ENCODE data around the gene SNTB2.
"Not testable (repeated sequence)": the region's sequence is repeated elsewhere in the genome, so short reads cannot be mapped to it uniquely, and the experiment has no call there.

The SNTB2 gene

DNA sequence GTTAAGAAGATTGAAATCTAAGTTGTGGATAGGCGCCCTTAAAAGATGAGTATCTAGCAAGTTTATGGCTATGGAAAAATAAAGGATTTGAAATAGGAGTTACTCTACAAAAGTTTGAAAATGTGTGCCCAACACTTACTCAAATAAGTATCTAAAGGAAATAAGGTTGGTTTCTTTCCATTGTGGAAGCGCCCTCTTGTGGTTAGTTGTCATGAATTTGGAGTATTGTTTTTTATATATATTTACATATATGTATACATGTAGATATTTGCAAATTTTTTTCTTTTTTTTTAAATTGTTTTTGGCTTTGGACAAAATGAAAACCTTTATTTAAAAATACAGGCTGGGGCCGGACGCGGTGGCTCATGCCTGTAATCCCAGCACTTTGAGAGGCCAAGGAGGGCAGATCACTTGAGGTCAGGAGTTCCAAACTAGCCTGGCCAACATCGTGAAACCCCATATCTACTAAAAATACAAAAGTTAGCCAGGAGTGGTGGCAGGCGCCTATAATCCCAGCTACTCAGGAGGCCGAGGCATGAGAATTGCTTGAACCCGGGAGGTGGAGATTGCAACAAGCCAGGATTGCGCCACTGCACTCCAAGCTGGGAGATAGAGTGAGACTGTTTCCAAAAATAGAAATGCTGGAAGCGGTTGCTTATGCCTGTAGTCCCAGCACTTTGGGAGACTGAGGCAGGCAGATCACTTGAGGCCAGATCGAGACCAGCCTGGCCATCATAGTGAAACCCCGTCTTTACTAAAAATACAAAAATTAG is 100.2 kb downstream of the SNTB2 start:
- DNase-seq (ENCODE audit: low spot score), result peak; percentile 47

DNA sequence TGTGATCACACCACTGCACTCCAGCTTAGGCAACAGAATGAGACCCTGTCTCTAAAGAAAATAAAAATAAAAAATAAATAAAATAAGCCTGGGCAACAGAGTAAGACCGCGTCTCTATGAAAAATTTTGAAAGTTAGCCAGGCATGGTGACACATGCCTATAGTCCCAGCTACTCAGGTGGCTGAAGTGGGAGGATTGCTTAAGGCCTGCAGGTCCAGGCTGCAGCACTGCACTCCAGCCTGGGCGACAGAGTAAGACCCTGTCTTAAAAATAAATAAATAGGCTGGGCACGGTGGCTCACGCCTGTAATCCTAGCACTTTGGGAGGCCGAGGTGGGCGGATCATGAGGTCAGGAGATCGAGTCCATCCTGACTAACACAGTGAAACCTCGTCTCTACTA is 104.7 kb downstream of the SNTB2 start:
- DNase-seq (ENCODE audit: low spot score), result not testable (repeated sequence)

- DNase-seq (ENCODE audit: low spot score), result no peak
These were observed 106.4 kb downstream of the SNTB2 start for GRCh38 chr16:69293401-69293800.

- DNase-seq (ENCODE audit: low spot score), result no peak
These were observed 107.1 kb downstream of the SNTB2 start for GRCh38 chr16:69294051-69294450.

DNA sequence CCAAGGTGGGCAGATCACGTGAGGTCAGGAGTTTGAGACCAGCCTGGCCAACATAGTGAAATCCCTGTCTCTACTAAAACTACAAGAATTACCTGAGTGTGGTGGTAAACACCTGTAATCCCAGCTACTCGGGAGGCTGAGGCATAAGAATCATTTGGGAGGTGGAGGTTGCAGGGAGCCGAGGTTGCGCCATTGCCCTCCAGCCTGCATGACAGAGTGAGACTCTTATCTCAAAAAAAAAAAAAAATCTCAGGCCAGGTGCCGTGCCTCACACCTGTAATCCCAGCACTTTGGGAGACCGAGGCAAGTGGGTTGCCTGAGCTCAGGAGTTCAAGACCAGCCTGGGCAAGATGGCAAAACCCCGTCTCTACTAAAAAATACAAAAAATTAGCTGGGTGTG is 109.8 kb downstream of the SNTB2 start:
- not testable (repeated sequence) for DNase-seq (ENCODE audit: low spot score)

GRCh38 chr16:69298261-69298660 is 111.3 kb downstream of the SNTB2 start:
- DNase-seq (ENCODE audit: low spot score), result no peak

GRCh38 chr16:69301187-69301586 is 114.2 kb downstream of the SNTB2 start:
- DNase-seq (ENCODE audit: low spot score), result no peak

- no peak for DNase-seq (ENCODE audit: low spot score)
These were observed 114.9 kb downstream of the SNTB2 start for GRCh38 chr16:69301861-69302260.

DNA sequence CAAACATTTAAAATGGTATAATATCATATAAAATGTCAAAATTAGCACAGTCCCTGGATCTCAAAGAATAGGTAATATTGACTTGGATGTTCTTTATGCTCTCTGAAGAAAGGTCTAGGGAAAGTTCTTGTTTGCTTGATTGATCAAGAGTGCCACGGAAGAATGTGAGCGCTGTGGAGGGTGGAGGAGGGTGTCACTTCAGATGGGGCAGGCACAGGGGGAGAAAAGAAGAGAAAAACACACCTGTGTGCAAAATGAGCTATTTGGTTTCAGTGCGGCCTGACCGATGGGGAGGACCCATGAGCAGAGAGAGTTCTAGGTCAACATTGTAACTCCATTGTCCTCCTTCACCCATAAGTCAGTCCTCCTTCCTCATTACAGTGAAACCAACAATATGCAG is 115.3 kb downstream of the SNTB2 start:
- no peak for DNase-seq (ENCODE audit: low spot score)

DNA sequence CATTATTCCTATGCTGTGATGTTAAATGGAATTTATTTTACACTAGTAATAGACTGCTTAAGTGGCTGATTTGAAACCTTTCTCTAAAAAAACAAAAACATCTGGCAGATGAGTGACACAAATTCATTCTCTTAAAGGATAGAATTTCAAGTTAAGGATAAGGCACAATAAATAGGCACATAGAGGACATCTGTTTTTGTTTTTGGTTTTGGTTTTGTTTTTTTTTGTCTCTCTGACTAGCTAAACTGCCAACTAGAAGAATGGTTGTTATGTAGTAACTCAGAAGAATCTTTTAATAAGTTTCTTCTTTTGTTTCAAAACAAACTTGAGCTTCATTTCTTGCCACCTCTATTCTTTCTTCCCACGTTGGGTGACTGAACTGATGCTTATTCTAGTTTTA is 119.1 kb downstream of the SNTB2 start:
- DNase-seq (ENCODE audit: low spot score), result no peak

DNA sequence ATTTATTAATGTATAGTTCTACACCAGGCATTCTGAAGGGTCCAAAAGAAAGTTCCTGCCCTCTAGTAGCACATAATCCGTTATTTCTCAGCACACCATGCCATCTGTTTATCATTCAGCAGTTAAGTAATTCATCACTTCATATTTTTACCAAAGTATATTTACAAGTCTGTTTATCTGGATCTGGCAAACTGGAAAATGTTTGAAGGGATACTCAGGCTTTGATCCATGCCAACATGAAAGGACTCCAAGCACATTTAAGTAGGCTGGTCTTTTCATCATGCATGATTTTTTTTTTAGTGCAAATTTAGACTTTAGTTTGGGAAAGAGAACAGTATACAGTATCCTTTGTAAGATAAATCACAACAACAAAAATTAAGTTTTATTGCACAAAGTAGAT is 120.1 kb downstream of the SNTB2 start:
- no peak for DNase-seq (ENCODE audit: low spot score)

GRCh38 chr16:69307856-69308255 is 120.9 kb downstream of the SNTB2 start:
- DNase-seq (ENCODE audit: low spot score), result no peak

DNA sequence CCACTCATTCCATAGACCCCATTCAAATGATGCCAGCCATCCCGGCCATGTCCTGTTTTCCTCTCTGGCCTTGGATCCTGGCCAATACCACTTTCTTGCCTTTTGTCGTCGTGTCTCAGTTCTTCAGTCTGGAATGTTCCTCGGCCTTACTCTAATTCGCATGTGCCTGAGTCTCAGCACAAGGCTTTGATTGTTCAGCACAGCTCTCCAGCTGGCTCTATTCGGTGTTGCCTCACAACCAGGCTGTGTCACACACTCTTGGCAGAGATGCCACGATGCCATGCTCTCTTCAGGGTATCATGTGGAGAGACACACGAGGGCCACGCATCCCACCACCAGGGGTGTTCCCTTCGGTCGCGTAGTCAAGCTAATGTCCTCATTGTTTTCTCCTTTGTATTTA is 122.4 kb downstream of the SNTB2 start:
- peak; percentile 82 for DNase-seq (ENCODE audit: low spot score)

DNA sequence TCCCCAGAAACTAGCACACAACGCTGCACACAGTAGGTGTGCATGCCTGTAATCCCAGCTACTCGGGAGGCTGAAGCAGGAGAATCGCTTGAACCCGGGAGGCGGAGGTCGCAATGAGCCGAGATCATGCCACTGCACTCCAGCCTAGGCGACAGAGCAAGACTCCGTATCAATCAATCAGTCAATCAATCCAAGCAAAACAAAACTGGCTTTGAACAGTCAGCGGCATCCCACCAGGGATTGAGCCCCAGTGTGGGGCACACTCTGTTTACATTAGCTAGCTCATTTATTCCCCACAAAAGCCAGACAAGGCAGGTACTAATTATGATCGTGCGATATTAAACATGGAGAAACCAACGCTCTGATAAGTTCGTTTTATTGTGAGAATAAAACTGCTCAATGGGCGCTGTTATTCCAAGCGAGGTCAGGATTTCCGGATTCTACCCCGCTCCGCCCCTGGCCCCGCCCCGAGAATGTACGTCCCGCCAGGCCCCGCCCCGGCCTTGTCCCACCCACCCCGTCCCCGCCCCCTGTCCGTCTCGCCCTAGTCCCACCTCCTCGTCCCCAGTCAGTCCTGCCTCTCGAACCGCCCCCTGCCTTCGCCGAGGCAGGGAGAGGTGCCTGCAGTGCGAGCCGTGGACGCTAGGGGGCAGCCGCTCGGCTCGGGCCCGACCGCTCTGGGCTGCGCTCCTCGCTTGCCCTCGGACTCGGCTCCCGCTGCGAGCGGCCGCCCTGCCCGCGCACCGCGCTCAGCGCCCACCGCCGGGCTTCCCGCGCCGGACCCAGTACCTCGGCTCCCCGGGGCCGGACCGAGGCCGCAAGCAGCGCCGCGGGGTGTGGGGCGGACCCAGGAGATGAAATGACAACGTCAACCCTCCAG is 123.9 kb downstream of the SNTB2 start, which contains the start of gene VPS4A:
VPS4A (plus strand) TSS at position 698 of the 880 bp plus-strand sequence; CDS start at position 860, 162 bp downstream.
- DNase-seq (ENCODE audit: low spot score), result peak; percentile 99

- DNase-seq (ENCODE audit: low spot score), result no peak
These were observed 124.8 kb downstream of the SNTB2 start for GRCh38 chr16:69311533-69312387.

GRCh38 chr16:69313469-69313868 is 126.5 kb downstream of the SNTB2 start:
- DNase-seq (ENCODE audit: low spot score), result no peak

GRCh38 chr16:69314534-69314933 is 127.6 kb downstream of the SNTB2 start:
- DNase-seq (ENCODE audit: low spot score), result no peak

GRCh38 chr16:69315486-69316311 is 128.7 kb downstream of the SNTB2 start:
- DNase-seq (ENCODE audit: low spot score), result no peak

DNA sequence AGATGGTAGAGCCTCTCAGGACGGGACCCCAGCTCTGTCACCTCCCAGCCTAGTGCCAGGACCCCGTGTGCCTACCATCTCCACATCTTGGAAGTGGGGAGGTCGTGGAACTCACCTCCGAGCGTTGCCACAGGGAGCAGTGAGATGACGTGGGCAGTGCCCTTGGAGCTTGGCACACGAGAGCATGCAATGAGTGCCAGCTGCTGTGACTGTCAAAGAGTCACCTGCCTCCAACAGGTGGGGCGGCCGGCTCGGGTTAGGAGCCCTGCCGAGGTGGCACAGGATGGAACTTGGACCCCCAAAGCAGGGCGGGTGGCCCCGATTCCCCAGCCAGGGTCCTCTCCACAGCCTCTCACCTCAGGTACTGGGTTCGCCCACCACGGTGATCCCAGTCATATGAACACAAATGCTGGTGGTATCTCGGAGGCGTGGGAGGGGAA is 129.7 kb downstream of the SNTB2 start:
- DNase-seq (ENCODE audit: low spot score), result no peak

DNA sequence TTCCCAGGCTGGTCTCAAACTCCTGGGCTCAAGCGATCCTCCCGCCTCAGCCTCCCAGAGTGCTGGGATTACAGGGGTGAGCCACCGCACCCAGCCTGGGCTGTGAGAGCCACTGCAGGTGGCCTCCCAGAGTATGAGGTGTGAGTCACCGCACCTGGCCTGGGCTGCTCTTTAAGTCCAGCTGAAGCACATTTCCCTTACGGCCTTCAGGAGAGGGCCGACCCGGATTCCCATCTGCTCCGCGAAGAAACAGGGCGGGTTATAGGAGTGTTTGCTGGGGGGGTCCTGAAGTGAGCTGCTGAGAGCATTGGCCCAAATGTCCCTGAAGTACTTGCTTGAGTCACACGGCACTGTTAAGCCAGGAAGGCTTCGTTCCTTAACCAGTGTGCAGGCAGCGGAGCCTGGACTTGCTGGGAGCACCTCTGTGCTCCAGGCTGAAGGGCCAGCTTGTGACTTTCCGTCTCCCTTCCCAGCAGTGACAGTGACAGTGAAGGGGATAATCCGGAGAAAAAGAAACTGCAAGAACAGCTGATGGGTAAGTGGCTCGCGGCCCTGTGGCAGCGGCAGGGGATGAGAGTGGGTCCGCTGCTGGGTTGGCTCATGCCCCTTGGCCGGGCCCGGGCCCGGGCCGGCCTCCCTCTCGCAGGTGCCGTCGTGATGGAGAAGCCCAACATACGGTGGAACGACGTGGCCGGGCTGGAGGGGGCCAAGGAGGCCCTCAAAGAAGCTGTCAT is 131.4 kb downstream of the SNTB2 start:
- no peak for DNase-seq (ENCODE audit: low spot score)
